HG03469 (cell line): ENCODE data around the gene HHLA2.

Source experiments
- ATAC-seq: cut with Tn5 transposase; IDR thresholded peaks from one replicate; pipeline ENCODE4 v1.9.1; 2021; ENCODE audit warnings: mild to moderate bottlenecking, moderate library complexity, moderate number of reproducible peaks; ENCODE audit not compliant: unreplicated experiment

HHLA2 gene

GRCh38 chr3:108298056-108298455 lies 1.7 kb downstream of the HHLA2 start:
- ATAC-seq: no peak

DNA sequence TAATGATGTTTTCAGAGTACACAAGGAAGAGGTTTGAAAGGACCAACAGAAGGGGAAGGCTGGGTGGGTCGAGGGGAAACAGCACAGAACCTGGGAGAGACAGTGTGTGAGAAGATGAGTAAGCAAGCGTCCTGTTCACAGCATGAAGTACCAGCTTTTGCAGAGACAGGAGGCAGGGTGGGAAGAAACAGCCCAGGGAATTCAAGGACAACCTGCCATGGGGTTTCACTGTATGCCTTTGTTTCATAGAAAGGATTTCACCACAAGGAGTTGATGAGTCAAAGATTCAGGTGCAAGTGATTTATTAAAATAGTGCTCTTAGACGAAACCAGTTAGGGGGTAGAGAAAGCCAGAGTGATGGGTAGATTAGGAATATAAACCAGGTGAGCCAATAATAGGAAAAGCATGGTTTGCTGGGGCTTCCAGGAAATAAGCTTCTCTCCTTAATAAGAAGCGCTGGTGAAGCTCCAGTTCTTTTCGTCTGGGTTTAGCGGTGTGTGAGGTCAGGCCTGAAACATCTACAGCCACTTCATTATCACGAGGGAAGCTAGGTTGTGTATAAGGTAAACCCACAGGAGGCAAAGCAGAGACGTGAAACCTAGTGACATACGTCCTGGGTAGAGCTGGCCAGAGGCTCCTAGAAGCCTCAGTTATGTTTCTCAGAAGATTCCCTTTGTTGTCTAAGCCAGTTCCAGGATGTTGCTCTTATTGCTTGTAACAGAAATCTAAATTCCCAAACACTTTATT lies 3.9 kb downstream of the HHLA2 start:
- ATAC-seq: no peak

- peak; percentile 64 for ATAC-seq
These were observed 5.5 kb downstream of the HHLA2 start for GRCh38 chr3:108301695-108302404.

GRCh38 chr3:108302570-108302969 lies 6.2 kb downstream of the HHLA2 start:
- no peak for ATAC-seq

DNA sequence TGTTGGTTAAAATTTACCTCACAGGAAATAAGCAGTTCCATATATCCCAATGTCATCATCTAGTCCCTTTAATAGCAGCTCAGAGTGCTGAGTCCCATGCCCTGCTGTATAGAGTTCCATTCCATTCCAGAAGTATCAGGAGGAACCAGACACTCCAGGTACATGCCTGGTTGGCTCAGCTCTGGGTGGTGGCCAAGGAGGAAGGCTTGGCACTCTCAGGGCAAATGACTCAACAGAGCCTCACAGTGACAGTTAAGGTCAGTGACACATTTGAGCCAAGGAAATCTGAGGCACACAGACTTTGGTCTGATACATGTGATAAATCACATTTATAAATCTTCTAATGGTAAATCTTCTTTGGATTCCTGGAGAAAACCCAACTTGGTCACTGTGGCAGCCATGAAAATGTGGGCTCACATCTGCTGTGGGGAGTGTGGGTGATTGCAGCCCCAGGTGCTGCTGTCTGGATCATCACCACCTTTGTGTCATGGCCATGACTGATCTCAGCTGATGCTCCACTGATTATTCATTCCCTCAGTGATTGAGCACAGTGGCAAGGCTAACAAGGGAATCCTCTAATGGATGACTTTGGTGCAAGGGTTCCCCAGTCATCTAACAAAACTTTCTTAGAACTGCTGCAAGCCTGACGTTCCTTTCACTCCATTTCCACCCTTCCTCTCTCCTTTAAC lies 9.3 kb downstream of the HHLA2 start:
- ATAC-seq: no peak

- no peak for ATAC-seq
These were observed 15.4 kb downstream of the HHLA2 start for GRCh38 chr3:108311797-108312196.

- no peak for ATAC-seq
These were observed 16.3 kb downstream of the HHLA2 start for GRCh38 chr3:108312656-108313055.

GRCh38 chr3:108315767-108316301 lies 19.5 kb downstream of the HHLA2 start:
- no peak for ATAC-seq

GRCh38 chr3:108319428-108320082 lies 23.2 kb downstream of the HHLA2 start:
- no peak for ATAC-seq

DNA sequence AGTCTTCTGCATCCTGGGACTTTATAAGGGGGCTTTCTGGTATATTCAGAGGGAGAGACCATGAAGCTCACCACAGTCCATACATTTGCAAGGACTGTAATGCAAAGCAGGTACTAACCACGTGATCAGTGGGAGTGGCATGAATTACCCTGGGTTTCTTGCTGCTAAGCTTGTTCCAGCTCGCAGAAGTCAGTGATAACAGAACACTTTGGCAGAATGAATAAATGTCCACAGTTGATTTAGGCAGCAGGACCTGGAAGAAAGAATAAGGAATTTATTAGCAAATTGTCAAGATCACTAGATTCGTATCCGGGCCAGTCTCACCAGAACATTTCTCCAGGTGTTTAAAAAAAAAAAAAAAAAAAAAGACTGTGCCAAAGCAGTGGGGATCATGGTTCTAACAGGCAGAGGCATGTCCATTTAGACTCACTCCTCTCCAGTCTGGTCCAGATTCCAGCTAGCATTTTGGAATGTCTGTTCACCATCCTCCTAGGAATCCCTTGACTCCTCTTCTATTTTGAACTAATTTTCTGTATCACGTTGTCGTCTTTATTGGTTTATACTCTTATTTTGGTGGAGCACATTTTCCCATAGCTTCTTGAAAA lies 24.5 kb downstream of the HHLA2 start:
- ATAC-seq: no peak

GRCh38 chr3:108322352-108322751 lies 26.0 kb downstream of the HHLA2 start:
- ATAC-seq: no peak

- no peak for ATAC-seq
These were observed 27.8 kb downstream of the HHLA2 start for GRCh38 chr3:108324177-108324576.

DNA sequence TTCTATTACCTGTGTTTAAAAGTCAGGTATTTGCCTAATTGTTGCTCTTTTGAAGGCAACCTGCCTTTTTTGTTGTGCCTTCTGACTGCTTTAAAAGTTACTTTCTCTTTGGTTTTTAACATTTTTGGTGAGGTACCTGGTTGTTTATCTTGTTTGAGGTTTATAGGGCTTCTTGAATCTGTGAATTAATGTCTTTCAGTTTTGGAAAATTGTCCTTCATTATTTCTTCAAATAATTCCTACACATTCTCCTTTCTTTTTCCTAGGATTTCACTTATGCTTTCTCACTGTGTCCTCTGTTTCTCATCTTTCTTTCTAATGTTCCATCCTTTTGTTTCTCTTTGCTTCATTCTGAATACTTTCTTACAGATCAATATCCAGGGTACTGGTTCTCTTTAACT lies 30.8 kb downstream of the HHLA2 start:
- no peak for ATAC-seq

DNA sequence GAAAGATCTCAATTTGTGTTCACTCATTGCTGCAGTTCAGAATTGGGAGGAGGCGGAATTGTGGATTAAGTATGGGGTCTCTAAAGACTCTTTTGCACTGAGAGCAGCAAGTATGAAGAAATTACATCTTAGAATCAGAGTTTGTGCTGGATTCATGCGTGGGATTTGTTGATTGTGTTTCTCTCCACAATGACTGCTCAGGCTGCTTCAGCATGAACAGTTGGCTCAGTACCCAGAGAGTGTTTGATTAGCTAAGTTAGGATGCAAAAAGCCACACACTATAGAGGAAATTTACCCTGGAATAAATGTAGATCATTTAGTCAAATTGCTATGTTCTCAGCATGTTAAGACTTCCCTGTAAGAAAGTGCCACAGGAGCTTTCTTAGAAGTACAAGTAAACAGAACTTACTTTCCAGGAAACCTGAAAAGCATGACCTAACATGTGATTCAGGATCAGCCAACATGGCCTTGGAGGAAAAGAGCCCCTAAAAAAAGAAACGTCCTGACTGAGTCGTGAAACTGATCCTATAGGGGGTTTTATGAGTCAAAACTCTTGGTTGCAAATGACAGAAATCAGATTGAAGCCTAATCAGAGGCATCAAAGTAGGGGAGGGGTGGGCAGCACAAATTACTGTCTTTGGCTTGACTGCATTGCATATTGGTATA lies 32.6 kb downstream of the HHLA2 start:
- ATAC-seq: no peak

DNA sequence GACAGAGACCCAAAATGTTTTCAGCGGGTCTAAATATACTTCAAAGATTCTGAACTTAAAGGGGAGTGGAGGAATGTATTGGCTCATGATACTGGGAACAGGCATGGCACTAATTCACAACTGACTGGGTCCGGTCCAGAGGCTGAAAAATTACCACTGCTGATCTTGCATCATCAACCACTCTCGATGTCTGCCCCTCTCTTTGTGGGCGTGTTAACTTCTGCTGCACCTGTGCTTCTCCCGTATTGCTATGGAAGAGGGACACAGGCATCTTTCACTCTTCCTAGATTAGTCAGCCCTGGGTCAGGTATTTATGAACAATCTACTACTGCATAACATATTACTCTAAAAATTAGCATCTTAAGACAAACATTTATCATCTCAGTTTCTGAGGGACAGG lies 33.2 kb downstream of the HHLA2 start:
- ATAC-seq: no peak

DNA sequence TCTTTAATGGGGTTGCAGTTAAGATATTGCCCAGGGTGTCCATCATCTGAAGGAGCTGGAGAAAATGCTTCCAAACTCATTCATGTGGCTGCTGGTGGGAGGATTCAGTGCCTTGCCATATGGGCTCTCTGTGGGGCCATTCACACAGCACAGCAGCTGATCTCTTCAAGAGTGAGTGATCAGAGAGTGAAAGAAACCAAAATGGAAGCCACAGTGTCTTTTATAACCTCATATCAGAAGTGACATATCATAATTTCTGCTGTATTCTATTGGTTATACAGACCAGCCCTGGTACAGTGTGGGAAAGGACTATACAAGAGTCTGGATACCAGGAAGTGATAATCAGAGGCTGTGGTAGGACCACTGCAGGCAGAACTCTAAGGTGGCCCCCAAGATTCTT lies 33.6 kb downstream of the HHLA2 start:
- no peak for ATAC-seq

DNA sequence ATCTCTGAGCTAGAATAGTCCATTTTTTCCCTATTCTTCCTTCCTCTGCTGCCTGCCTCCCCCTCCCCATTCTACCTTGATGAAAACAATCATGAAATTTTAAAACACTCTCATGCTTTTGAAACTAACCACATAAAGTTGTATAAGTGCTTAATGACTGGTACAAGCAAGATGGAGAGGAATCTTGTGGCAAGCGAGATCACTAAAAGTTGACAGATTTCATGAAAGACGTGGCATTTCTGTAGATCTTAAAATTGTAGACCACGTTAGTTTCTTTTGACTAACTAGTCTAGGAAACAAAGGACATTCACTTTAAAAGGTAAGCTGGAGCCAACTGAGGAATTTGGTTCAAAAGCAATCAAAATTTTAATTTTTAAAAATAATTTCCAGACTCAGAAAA lies 35.4 kb downstream of the HHLA2 start:
- no peak for ATAC-seq

DNA sequence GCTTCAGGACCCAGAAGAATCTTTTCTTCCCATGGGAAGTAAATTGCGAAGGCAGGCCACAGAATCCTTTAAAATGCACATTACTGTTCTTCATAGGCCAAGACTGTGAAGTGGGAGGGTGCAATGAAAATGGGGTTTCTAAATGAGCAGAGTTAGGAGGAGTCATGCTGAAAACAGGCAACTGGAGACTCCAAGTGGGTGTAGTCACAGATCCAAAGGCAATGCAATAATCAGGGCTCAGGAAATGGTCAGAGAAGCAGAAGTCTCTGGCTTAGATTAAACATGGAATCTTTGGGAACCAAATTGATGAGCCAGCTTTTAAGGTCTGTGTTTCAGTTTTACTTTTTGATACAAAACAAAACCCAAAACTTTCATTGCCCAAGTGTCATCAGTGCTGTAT lies 37.6 kb downstream of the HHLA2 start:
- ATAC-seq: no peak

DNA sequence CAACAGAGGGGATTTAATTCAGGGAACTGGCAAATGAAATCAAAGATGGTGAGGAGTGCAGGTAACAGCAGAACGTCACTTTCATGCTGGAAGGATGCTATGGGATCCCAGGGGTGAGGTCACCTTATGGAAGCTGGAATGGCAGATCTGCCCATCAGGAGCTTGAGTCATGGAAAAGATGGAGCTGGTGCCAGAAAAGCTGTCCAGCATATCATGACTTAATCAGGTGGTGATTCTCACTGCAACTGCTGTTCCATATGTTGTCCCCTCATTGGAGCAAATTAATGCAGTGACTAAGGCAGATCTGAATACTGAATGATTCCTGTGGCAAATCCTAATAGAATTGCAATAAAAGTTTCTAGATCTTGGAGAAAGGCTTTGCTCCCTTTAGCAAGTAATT lies 38.4 kb downstream of the HHLA2 start:
- no peak for ATAC-seq

GRCh38 chr3:108338901-108339545 lies 42.7 kb downstream of the HHLA2 start:
- no peak for ATAC-seq
